OCI-LY7 (cell line): ENCODE data around the gene DHRS12. TPM values are rescaled to one million over a fixed set of nuclear protein-coding genes. Genes with fewer than 3 reads are reported as not detected.

ENCODE experiments used
- BruUV-seq: library from RNA; stranded (reverse); fragments of 400-500 nt; replicated peaks from 2 replicates; lab custom pipeline; 2021; lab: Mats Ljungman, UMichigan
- CTCF ChIA-PET: fragments of 300-600 bp; sonication (Branson Sonifier 250); formaldehyde crosslinking; loops from one replicate; lab custom pipeline; 2022; ENCODE audit warnings: antibody characterized with exemption; ENCODE audit not compliant: unreplicated experiment; lab: Charles Lee
- POLR2A ChIA-PET: fragments of 300-600 bp; sonication (Branson Sonifier 250); formaldehyde crosslinking; loops from one replicate; lab custom pipeline; 2022; ENCODE audit warnings: antibody characterized with exemption; lab: Charles Lee
- DNase-seq: peaks from one replicate; pipeline ENCODE4 v3.0.0-alpha.2; 2015; ENCODE audit warnings: low spot score
- H2AFZ ChIP-seq: fragments of 200-600 bp; sonication (generic), shearing (Covaris generic); 2 replicates; pipeline ENCODE4 v1.6.1; 2014; ENCODE audit warnings: mild to moderate bottlenecking, antibody characterized with exemption, low read length, moderate library complexity
- H3K27ac ChIP-seq: fragments of 200-600 bp; sonication (generic); 2 replicates; pipeline ENCODE4 v1.5.1; 2014; ENCODE audit warnings: mixed run types, low read depth, mild to moderate bottlenecking, moderate library complexity, low read length, inconsistent platforms; ENCODE audit not compliant: poor library complexity, severe bottlenecking
- H3K36me3 ChIP-seq: fragments of 200-600 bp; sonication (generic); 2 replicates; pipeline ENCODE4 v1.6.1; 2014; ENCODE audit warnings: mild to moderate bottlenecking, antibody characterized with exemption, low read length, moderate library complexity, mixed read lengths; ENCODE audit not compliant: insufficient read depth
- H3K4me1 ChIP-seq: fragments of 200-600 bp; sonication (generic); 2 replicates; pipeline ENCODE4 v1.5.1; 2014; ENCODE audit warnings: mild to moderate bottlenecking, low read length; ENCODE audit not compliant: insufficient read depth, poor library complexity, severe bottlenecking
- H3K4me2 ChIP-seq: fragments of 200-600 bp; sonication (generic); 2 replicates; pipeline ENCODE4 v1.6.1; 2014; ENCODE audit warnings: mild to moderate bottlenecking, low read length
- H3K4me3 ChIP-seq: fragments of 200-600 bp; sonication (generic); 2 replicates; pipeline ENCODE4 v1.5.1; 2014; ENCODE audit warnings: mild to moderate bottlenecking, low read depth, low read length; ENCODE audit not compliant: poor library complexity, severe bottlenecking
- H3K79me2 ChIP-seq: fragments of 200-600 bp; sonication (generic); 2 replicates; pipeline ENCODE4 v1.6.1; 2016; ENCODE audit warnings: low read depth, mild to moderate bottlenecking, low read length, moderate library complexity, mixed read lengths; ENCODE audit not compliant: insufficient read depth
- H3K9me2 ChIP-seq: fragments of 200-600 bp; sonication (generic); 2 replicates; pipeline ENCODE4 v1.6.1; 2016; ENCODE audit warnings: mild to moderate bottlenecking, low read length, mixed read lengths; ENCODE audit not compliant: insufficient read depth
- H3K9me3 ChIP-seq: fragments of 200-600 bp; sonication (generic); 2 replicates; pipeline ENCODE4 v1.6.1; 2014; ENCODE audit warnings: mild to moderate bottlenecking, mixed run types, low read length, mixed read lengths
- H4K20me1 ChIP-seq: fragments of 200-600 bp; sonication (generic); 2 replicates; pipeline ENCODE4 v1.6.1; 2014; ENCODE audit warnings: mild to moderate bottlenecking, antibody characterized with exemption, low read length, moderate library complexity, mixed read lengths; ENCODE audit not compliant: insufficient read depth
- EZH2phosphoT487 ChIP-seq: fragments of 200-600 bp; sonication (generic); IDR thresholded peaks from 2 replicates; pipeline ENCODE4 v1.6.1; 2018; ENCODE audit warnings: low read depth, borderline replicate concordance, mild to moderate bottlenecking, mixed run types, antibody characterized with exemption, low read length, moderate library complexity, mixed read lengths
- intact Hi-C: fragments of 100-400 bp; cut with micrococcal nuclease; formaldehyde crosslinking; loops from one replicate; pipeline ENCODE4 v1.10.0; 2022; ENCODE audit not compliant: unreplicated experiment
- total RNA-seq, 2 experiments: library from RNA; depleted of rRNA in 1 of 2; stranded (reverse); fragments of >200 nt in 1 of 2; shearing (Covaris generic) in 1 of 2; gene quantifications; 2 replicates each; pipeline ENCODE4 v1.2.3, GENCODE V29; 2014 to 2022
- TF ChIP-seq, protein P1 (sequence below): fragments of 200-600 bp; sonication (generic); conservative IDR thresholded peaks from 2 replicates; pipeline ENCODE4 v1.5.1; 2014; ENCODE audit warnings: mild to moderate bottlenecking, antibody characterized with exemption, low read length, moderate library complexity, mixed read lengths

Gene DHRS12
- total RNA-seq, 2 experiments from 2014 or later, result 3.5 to 11.9 TPM

DNA sequence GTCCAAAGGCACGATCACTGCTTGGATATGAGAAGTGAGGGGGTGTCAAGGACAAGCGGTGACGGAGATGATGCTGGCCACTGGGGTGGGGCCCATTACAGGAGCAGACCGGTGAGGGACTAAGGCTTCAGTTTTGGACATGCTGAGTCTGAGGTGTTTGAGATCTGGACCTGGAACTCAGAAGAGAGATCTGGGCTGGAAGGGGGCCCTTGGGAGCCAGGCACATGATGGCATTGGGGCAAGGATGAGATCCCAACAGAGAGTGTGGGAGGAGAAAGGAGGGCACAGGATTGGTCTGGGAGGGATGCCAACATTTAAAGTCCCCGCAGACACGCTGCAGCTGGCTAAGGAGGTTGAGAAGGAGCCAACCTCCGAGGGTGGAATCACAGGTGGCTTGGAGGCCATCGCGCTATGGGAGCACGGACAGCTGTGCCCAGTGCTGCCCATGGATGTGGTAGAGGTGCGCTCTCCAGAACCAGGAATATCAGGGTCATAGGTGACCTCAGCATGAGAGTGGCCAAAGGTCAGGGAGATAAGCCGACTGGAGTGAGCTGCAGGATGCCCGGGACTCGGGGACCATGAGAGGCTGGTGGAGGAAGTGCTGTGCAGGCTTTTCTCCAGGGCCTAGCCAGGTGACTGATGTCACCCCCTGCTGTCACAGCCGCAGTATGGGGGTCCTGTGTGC is 21.8 kb downstream of the DHRS12 start:
- CTCF ChIA-PET, result interaction anchor here (0.9 kb wide), 1 partner anchor 11 kb away, joined by 3 read pairs; no protein-coding TSS in a partner anchor
- H2AFZ ChIP-seq, result no peak overlapping the region
- H4K20me1 ChIP-seq, result no peaks in the 10 kb centered on the region
- H3K36me3 ChIP-seq, result no peaks in the 10 kb centered on the region
- POLR2A ChIA-PET, result interaction anchor here (0.6 kb wide), 1 partner anchor 43 kb away, joined by 3 read pairs; no protein-coding TSS in a partner anchor
- H3K27ac ChIP-seq, result no peak overlapping the region
- no peak overlapping the region for H3K4me3 ChIP-seq
- H3K9me2 ChIP-seq, result no peaks in the 10 kb centered on the region
- no peaks in the 10 kb centered on the region for H3K9me3 ChIP-seq
- H3K4me1 ChIP-seq, result peaks cover 11% of the 10 kb centered on the region
- DNase-seq, result no peak
- intact Hi-C loops, result no loop called here
- no peak overlapping the region for H3K4me2 ChIP-seq
- no peak for TF ChIP-seq EZH2phosphoT487
- TF ChIP-seq, protein P1, sequence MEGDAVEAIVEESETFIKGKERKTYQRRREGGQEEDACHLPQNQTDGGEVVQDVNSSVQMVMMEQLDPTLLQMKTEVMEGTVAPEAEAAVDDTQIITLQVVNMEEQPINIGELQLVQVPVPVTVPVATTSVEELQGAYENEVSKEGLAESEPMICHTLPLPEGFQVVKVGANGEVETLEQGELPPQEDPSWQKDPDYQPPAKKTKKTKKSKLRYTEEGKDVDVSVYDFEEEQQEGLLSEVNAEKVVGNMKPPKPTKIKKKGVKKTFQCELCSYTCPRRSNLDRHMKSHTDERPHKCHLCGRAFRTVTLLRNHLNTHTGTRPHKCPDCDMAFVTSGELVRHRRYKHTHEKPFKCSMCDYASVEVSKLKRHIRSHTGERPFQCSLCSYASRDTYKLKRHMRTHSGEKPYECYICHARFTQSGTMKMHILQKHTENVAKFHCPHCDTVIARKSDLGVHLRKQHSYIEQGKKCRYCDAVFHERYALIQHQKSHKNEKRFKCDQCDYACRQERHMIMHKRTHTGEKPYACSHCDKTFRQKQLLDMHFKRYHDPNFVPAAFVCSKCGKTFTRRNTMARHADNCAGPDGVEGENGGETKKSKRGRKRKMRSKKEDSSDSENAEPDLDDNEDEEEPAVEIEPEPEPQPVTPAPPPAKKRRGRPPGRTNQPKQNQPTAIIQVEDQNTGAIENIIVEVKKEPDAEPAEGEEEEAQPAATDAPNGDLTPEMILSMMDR, result no peak
- H3K79me2 ChIP-seq, result no peaks in the 10 kb centered on the region
- BruUV-seq, result no TSS peak

DNA sequence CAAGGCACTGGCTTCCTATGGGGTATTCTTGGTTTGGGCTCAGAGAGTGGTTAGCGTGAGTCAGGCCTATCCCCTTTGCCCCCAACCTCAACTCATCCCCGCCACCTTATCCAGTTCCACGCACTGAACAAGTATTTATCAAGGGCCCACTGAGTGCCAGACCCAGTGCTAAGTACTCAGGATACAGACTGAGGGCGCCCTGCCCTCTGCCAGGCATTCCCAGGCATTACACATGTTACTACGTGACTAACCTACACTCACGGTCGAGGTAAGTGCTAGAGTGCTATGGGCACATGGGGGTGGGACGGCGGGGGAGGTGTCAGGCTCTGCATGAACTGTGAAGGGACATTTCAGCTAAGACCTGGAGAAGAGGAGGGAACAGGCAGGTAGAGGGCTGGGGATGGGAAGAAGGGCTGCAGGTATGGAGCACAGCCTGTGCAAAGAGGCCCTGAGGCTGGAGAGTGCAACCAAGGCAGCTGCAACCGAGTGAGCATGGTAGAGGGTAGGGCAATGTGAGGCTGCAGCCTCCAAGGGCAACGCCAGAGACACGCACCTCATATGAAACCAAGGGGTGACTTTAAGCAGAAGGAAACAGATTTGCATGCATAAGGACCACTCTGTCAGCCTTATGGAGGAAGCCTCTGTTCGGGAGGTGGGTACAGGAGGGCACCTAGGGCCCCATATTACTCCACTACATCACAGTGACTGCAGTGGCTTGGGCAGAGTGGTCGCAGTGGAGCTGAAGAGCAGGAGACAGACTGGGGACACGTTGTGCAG is 22.5 kb downstream of the DHRS12 start:
- ChIA-PET POLR2A (interaction anchor here (0.7 to 0.9 kb wide), 2 partner anchors 17 to 52 kb away, joined by 3 to 5 read pairs; no protein-coding TSS in a partner anchor), CTCF (no interaction called here)
- no peaks in the 10 kb centered on the region for H3K36me3 ChIP-seq
- intact Hi-C loops, result no loop called here
- peak; percentile 51 for DNase-seq
- BruUV-seq, result no TSS peak
- H3K79me2 ChIP-seq, result no peaks in the 10 kb centered on the region
- H4K20me1 ChIP-seq, result no peaks in the 10 kb centered on the region
- peak overlapping the region; percentile 12; the same call in 1 of the 2 replicates for H3K4me2 ChIP-seq
- H3K9me3 ChIP-seq, result no peaks in the 10 kb centered on the region
- no peak overlapping the region for H3K27ac ChIP-seq
- H3K4me1 ChIP-seq, result peaks cover 11% of the 10 kb centered on the region
- TF ChIP-seq, protein P1, result peak; percentile 67
- no peak for TF ChIP-seq EZH2phosphoT487
- no peak overlapping the region for H3K4me3 ChIP-seq
- H2AFZ ChIP-seq, result no peak overlapping the region
- H3K9me2 ChIP-seq, result no peaks in the 10 kb centered on the region
